Measurements from ENCODE around the gene TCF12.

Gene TCF12

GRCh38 chr15:57223345-57223744 is 304.9 kb downstream of the TCF12 start:
- DNase-seq: no peak

GRCh38 chr15:57223887-57224286 is 305.4 kb downstream of the TCF12 start:
- DNase-seq: no peak

- DNase-seq: peak; percentile 69
Measured at GRCh38 chr15:57224664-57225063, 306.2 kb downstream of the TCF12 start.

GRCh38 chr15:57227166-57227565 is 308.7 kb downstream of the TCF12 start:
- DNase-seq: no peak

- DNase-seq: peak; percentile 64
Measured at GRCh38 chr15:57227899-57228298, 309.5 kb downstream of the TCF12 start.

- no peak for DNase-seq
Measured at GRCh38 chr15:57228395-57228794, 310.0 kb downstream of the TCF12 start.

GRCh38 chr15:57229051-57229450 is 310.6 kb downstream of the TCF12 start:
- DNase-seq: no peak

- no peak for DNase-seq
Measured at GRCh38 chr15:57231559-57231958, 313.1 kb downstream of the TCF12 start.

- no peak for DNase-seq
Measured at GRCh38 chr15:57234156-57234555, 315.7 kb downstream of the TCF12 start.

GRCh38 chr15:57235186-57235585 is 316.7 kb downstream of the TCF12 start:
- no peak for DNase-seq

GRCh38 chr15:57235873-57236272 is 317.4 kb downstream of the TCF12 start:
- DNase-seq: peak; percentile 77

GRCh38 chr15:57236561-57237300 is 318.3 kb downstream of the TCF12 start:
- DNase-seq: no peak

- DNase-seq: no peak
Measured at GRCh38 chr15:57237301-57237642, 318.8 kb downstream of the TCF12 start.

- no peak for DNase-seq
Measured at GRCh38 chr15:57237676-57238075, 319.2 kb downstream of the TCF12 start.

GRCh38 chr15:57245130-57245529 is 326.7 kb downstream of the TCF12 start:
- DNase-seq: no peak

GRCh38 chr15:57245714-57246113 is 327.3 kb downstream of the TCF12 start:
- DNase-seq: no peak

GRCh38 chr15:57248074-57248473 is 329.6 kb downstream of the TCF12 start:
- no peak for DNase-seq

- DNase-seq: peak; percentile 19
Measured at GRCh38 chr15:57251308-57251707, 332.9 kb downstream of the TCF12 start.

GRCh38 chr15:57251941-57252340 is 333.5 kb downstream of the TCF12 start:
- DNase-seq: peak; percentile 52

GRCh38 chr15:57253082-57253481 is 334.6 kb downstream of the TCF12 start:
- DNase-seq: no peak

GRCh38 chr15:57253500-57253899 is 335.1 kb downstream of the TCF12 start:
- no peak for DNase-seq

- no peak for DNase-seq
Measured at GRCh38 chr15:57255751-57256341, 337.4 kb downstream of the TCF12 start.

GRCh38 chr15:57256939-57257338 is 338.5 kb downstream of the TCF12 start:
- DNase-seq: no peak

- DNase-seq: no peak
Measured at GRCh38 chr15:57259568-57260040, 341.2 kb downstream of the TCF12 start.

- no peak for DNase-seq
Measured at GRCh38 chr15:57263520-57263919, 345.1 kb downstream of the TCF12 start.
